Left renal cortex interstitium (tissue), 4 donors: ENCODE data around the gene SMYD3. TPM values are rescaled to one million over a fixed set of nuclear protein-coding genes. Genes with fewer than 3 reads are reported as not detected.

Source experiments
- DNase-seq, 4 donors: peaks; one replicate each; pipeline ENCODE4 v3.0.0-alpha.2; 2013; ENCODE audit warnings: low read depth in 4 of 4, low spot score in 2 of 4, missing footprints in 1 of 4
- polyA plus RNA-seq, 4 donors: library from polyadenylated mRNA; unstranded; fragments of 120-200 nt; gene quantifications; one replicate each; pipeline ENCODE4 v1.2.1, GENCODE V29; 2013; ENCODE audit not compliant: insufficient read length in 4 of 4

The SMYD3 gene
- polyA plus RNA-seq, 4 donors: 23.8 to 31.7 (median 27.7) TPM

DNA sequence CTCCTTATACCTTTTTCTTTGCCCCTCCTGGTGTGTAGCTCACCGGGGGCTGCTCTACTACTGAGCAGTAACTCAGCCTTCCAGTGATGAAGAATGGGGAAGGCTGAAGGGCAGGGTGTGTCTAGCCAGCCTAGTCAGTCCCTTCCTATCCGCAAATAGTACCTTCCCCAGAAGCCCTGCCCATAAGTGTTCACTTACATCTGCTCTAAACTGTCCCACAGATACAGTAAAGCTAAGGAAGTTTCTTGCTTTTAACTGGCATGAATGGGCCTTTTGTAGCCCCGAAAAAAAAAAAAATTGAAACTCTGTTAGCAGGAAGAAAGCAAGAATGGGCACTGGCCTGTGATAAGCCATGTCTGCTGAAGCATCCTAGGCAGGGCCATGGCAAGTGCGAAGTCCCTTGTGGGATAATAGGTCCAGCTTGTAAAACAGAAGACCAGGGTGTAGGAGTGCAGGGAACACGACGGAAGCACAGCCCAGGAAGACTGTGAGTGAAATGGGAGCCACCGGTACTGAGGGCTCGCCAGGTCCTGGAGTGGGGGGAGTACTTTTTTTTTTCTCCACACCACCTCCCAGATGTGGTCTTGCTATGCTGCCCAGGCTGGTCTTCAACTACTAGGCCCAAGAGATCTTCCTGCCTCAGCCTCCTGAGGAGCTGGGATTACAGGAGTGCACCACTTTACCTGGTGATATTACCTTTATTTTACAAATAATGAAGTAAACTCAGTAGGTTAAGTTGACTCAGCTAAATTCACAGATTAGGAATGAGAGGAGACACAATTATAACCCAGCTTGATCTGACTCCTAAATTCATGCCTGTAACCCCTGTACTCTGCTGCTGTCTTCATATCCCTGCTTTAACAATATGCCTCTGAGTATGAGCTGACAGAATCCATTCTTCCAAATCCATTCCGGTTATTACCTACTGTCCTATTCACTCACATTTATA is 347.5 kb downstream of the SMYD3 start:
- DNase-seq: no peak

DNA sequence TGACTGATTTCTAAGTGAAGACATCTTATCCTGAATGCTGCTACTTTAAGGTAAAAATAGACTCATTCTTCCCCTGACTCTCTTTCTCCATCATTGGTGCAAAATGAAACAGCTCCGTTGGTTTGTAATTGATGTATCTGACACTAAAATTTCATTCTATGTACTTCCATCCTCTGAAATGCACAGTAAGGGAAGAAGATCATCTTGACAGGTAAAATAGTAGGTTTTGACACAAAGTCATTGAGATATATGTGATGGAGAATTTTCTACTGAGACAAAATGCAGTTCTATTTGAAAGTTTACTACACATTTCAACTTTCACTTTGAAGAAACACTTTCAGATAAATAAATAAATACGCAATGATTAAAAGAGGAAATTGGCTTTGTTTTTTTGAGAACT is 348.9 kb downstream of the SMYD3 start:
- no peak for DNase-seq

DNA sequence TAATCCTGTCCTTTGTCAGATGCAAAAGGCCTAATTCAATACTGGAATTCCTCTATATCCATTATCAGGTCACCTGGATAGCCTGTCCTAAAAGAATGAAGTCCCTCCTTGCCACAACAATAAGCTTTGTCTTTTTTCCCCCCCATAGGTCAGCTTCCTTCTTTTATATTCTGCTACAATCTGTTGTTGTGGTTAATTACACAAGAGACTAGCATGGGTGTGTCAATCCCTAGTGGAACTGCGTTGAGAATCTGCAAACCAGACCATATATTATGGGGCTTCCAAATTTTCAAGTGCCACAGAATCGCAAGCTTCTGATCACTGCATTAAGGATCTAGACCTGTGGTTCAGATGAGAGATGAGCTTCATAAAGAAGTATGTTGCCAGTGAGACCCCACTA is 349.6 kb downstream of the SMYD3 start:
- DNase-seq: no peak

DNA sequence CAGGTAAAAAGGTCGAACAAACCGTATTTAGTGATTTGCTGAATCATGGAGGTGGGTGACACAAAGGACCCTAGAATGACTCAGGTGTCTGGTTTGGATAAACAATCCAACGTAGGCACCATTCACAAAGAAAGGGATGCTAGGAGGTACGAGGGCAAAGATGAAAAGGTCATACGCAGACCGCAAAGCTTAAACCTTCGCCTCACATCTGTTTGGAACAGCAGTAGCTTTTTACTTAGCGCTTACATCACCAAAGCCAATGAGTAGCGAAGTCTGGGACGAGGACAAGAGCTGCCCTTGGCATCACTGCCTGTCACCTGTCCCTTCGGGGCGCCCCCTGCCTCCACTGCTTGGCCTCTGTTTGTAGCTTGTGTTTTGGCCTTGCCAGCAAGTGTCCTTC is 350.2 kb downstream of the SMYD3 start:
- DNase-seq: no peak

DNA sequence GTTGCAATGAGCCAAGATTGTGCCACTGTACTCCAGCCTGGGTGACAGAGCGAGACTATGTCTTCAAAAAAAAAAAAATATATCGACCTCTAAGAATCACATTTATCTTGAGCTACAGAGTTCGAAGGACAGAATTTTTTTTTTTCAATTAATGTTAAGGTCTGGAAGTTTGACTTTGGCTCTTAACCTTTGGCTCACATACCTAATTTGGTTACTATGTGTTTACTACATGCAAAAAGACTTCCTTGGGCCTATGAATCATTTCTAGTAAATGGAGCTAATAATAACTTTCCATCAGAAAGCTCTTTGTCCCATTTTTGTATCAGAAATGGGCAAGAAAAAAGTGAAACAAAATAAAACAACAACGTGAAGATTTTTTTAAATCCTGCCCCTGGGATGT is 351.2 kb downstream of the SMYD3 start:
- no peak for DNase-seq

DNA sequence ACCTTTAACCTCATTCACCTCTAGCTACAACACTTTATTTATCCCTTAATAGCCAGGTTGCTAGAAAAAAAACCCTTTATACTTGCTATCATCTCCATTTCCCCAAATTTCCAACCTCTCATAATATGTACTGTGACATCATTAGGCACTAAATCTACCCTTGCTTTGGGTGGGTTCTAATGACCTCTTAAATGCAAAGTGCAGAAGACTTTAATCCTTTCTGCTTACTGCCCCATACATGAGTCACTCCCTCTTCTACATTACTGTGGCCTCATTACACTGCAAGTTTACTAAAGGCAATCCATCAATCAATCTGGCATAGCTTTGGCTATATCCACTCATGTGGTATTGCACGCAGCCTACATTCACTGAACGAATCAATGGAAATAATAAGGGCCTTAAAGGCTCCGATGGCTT is 353.3 kb downstream of the SMYD3 start:
- DNase-seq: no peak

DNA sequence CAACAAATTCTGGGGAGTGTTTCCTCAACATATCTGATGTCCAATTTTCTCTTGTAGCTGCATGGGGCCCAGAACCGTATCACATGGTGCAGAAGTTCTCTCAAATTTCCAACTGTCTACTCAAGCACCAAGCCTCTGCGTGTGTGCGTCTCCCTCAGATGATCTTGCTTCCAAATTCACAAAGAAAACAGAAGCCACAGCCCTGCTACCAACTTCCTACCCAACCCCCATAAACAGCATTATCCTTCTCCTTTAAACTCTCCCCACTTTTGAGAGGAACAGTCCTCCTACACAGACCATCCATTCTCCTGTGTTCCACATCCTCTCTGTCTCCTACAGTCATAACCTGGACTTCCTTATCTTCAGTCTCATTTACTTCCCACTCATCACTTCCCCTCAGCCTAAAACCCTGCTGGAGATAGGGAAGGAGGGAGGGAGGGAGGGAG is 354.1 kb downstream of the SMYD3 start:
- DNase-seq: no peak

DNA sequence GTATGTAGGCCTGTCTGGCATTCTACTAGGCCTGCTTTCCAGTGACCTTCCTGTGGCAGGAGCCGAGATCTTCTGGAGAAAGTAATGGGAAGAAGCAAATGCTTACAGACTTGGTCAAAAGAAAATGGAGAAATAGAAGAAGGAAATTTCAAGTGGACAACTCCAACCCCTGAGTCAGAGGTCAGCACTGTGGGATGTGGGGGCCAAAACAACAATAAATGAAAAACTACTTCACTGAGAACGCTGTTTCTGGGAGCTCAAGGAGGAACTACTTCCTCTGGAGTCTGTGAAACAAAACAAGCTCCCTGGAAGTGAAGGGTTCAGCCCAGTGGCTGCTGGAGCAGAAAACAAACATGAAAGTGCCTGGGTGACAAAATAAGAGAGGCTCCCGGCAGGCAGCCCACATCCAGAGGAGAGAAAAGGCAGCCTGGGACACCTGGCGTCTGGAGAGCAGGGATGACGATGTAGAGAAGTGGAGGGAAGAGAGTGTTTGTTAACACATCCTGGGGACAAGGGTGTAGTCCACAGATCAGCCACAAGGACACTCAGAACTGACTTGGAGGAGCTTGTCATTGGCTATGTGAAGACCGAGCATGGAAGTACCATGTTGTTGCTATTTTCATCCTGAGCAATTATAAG is 355.2 kb downstream of the SMYD3 start:
- no peak for DNase-seq

DNA sequence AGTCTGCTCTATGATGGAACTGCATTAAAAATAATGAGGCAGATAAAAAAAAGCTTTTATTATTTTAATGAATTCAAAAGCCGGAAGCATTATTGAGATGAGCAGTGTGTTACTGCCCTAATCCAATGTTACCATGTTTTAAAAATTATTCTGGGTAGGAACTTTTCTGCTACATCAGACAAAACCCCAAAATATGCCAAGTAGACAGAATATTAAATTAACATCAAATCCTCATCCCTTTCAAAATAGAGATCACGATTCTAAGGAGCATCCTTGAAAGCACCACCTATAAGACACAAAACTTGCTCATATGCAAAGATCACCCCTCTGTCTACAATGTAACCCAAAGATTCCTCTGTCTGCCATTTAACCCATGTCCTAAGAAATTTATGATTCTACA is 357.5 kb downstream of the SMYD3 start:
- no peak for DNase-seq

DNA sequence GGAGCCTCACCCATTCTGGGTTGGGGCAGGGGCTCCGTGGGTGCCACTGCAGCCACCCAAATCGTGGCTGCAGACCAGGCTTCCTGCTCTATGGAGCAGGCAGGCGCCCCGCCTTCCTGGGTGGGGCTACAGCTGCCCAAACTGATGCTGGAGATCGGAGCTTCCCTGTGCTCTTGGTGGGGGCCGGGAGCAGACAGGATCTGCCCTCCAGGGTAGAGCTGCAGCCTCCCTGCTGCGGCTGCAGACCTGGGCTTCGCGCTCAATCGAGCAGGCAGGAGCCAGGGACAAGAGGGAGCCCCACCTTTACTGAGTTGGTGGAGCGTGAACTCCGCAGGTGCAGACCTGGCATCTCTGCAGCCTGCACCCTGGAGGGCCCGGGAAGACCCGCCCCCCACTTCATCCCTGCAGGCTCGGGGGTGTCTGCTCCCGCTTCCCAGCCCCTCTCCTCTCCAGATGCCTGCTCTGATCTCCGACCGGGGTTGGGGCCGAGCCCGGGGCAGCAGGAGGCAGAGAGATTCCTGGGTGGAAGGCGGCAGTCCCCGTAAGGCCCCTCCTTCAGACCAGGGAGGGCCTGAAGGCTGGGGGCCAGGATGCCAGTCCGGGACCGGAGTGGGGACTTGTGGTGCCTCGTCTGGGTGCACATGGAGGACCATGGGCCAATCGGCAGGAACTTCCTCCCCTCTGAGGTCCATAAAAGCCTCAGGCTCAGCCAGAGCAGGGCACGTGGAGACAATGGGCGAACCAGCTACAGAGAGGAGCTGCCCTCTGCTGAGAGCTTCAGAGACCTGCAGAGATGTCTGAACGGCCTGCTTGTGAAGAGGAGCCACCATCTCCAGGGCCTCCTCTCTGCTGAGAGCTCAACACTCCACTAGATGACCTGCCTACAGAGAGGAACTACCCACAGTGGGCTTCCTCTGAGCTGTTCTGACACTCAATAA is 359.3 kb downstream of the SMYD3 start:
- no peak for DNase-seq

DNA sequence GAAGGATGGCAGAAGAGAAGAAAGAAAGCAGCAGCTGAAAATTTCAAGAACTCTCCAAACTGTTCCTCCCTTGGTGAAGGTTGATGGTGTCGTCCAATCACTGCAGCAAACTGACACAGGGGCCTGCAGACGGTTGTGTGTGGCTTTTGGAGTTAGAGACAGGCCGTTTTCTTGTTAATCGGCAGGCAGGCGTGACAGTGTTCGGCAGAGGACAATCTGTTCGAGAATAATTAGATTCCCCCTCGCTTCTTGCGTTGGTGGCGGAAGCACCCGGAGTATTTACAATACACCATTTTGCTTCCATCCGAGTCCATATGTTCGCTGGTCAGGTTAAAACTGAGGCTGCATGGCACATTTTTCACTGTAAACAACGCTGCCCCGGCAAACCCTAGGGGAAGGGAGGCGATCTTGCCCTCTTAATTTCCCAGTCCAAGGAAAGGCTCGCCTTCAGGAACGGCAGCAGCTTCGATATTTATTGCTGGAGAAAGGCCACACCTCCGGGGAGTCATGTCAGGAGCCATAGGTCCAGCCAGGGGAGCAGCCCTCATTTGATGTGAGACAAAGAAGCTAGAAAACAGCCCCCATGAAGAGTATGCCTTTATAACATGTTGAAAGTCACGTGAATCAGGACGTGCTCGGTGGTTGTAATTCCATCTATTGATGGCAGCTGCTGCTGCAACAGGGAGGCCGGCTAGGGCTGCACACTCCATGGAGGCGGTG is 360.1 kb downstream of the SMYD3 start:
- DNase-seq: no peak

DNA sequence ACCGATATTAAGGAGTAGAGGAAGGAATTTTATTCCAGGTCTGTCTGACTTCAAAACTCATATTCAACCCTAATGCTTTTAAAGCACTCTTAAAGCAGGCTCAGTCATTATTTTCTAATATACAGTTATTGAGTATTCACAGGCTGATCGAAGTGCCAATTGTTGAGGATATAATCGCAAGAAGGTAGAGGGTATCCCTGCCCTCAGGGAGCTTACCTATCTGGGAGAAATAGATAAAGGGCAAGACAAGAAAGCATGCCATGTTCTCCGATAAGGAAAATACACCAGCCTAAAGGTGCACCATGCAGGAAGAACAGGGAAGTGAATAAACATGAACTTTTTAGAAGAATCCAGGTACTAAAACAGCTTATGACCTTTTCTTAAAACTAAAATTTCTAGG is 361.2 kb downstream of the SMYD3 start:
- DNase-seq: no peak

DNA sequence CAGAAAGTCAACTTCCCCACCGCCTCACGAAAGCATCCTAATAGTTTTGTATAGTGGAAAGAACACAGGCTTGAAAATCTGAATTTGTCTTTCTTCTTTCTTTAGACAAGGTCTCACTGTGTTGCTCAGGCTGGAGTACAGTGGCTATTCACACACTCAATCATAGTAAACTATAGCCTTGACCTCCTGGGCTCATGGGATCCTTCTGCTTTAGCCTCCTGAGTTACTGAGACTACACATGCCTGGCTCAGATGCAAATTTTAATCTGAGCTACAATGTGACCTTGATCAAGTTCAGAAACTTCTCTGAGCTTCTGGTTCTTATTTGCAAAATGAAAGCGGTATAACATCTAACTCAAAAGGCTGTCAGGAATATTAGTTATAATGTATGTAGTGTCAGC is 362.1 kb downstream of the SMYD3 start:
- no peak for DNase-seq

DNA sequence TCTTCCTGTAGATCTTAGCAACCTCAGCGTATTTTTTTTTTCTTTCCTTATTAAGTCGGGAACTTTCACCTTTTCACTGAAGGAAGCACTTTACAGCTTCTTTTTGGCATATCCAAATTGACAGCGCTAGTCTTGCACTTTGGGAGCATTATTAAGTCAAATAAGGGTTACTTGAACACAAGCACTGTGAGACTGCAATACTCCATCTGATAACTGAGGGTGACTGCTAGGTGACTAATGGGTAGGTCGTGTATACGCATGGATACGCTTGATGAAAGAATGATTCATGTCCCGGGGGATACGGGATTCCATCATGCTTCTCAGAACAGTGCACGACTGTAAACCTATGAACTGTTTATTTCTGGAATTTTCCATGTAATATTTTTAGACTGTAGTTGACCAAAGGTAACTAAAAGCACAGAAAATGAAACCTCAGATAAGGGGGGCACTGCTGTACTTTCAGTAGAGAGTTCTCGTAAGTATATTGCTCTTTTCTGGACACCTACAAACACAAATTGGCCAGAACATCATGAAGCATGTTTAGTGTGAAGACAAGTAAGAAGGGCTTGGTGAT is 364.7 kb downstream of the SMYD3 start:
- DNase-seq: no peak

DNA sequence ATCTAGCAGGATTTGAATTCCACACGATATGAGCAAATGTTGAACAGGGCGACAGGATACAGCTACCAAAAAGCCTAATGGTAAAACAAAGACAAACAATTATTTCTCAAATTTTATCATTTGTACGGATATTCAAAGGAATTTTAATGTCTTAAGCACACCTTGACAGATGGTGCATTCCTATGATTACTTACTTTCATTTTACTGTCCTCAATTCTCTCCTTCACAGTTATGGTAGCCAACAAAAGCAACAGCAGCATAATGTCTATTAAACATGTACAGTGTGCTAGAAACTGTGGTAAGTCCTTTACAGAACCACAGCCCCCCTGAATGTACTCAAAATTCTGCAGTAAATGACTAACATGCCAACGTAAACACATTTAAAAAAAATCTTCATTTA is 365.8 kb downstream of the SMYD3 start:
- DNase-seq: no peak

DNA sequence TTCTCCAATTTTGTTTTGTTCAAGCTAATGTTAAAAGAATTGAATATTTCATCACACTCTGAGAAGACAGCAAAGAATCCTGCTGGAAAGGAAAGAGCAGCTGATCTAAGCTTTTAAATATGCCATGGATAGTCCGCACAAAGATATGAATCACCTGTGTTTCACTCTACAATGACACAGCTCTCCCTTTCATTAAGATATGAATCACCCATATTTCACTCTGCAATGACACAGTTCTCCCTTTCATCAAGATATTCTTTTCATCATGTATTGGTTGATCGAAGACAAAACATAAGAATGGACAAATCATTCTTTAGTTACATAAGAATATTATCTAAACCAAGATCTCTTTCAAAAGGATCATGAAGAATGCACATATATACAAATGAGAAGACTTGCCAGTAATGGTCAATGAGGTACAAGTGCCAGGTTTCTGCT is 367.3 kb downstream of the SMYD3 start:
- no peak for DNase-seq

DNA sequence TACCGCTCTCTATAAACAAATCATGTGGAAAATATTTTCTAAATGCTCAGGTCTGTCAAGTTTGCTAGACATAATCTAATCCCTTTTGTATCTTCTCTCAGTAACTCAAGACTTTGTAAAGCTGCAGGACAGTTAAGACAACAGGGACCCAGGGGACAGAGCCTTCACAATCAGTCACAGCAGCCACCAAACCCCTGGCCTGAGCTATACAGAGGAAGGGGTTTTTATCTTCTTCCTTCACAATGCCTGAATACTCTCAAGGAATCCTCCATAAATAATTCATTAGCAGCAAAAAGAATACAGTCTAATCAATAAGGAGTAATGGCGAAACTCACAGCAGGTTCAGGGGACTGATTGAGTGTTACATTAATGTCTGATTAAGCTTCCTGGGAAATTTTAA is 368.3 kb downstream of the SMYD3 start:
- no peak for DNase-seq

DNA sequence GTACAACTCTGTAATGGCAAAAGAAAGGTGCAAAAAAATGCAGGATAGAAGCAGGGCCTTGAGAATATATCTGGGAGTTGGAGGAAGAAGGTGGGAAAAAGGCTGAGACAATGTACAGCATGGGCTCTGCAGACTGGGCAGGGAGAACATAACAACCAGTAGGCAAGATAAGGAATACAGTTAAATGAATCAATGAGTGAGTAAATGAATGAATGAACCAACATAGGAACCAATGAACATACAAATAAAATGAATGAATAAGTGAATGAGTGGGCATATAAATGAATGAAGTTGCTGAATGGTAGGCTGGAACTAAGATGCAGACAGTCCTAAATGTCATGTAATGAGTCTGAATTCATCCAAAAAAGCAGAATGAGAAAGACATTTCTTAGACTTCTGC is 370.6 kb downstream of the SMYD3 start:
- no peak for DNase-seq

DNA sequence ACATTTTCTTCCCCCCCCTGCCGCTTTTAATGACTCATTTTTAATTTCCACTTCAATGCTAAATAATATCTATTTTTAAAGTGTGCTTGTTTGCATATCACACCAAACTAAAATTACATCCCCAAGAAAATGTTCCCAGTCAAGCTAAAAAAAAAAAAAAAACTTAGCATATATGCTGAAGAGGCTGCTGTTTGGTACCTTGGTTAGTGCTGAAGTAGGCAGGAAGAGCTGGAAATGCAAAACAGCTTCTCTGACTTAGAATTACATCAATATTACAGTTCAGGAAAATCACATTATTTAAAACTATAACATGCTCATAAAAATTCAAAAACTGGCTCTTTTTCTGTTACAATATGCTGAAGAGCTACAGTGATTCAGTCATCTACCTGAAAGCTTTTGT is 372.3 kb downstream of the SMYD3 start:
- DNase-seq: no peak

DNA sequence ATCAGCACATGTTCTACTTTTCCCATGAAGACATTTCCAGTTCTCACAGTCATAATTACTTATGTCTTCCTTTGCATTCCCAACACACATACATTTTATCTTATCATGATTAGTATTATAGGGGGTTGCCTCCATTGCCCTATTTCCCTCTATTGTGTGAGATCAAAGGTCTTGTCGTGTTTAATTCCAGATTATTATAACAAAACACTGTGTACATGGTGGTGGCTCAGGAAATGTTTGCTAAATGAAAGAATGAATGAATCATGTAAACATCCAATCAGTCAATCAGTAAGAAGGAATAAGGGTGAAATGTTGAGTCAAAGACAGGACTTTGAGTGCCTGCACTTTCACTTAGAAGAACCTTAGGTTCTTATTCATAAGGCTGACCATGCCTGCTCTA is 376.0 kb downstream of the SMYD3 start:
- no peak for DNase-seq
